DMS114 treated with DMSO at 0.1 percent for 48 hours (cell line): ENCODE data around the gene DLEU7.

Source experiments
- DNase-seq: peaks from one replicate; lab custom pipeline; 2025; ENCODE audit not compliant: unreplicated experiment; lab: John Stamatoyannopoulos, UW

DLEU7 gene

DNA sequence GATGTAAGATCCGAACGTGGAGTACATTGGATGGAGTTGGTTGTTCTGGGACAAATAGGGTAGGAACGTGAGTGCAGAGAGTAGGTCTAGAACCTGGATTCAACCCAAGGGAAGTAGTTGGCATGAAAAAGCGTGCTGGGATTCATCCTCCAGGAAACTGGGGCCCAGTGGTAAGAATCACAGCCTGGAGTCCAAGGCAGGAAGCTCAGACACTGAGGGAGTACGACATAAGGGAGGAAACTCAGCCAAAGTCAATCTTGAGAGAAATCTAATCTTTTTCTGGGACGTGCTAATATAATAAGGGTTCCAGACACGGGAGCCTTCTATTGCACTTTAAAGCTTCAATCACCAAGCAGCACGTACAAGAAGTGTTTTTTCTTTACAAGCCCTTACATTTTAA, 46.4 kb downstream of the DLEU7 start:
- no peak for DNase-seq

DNA sequence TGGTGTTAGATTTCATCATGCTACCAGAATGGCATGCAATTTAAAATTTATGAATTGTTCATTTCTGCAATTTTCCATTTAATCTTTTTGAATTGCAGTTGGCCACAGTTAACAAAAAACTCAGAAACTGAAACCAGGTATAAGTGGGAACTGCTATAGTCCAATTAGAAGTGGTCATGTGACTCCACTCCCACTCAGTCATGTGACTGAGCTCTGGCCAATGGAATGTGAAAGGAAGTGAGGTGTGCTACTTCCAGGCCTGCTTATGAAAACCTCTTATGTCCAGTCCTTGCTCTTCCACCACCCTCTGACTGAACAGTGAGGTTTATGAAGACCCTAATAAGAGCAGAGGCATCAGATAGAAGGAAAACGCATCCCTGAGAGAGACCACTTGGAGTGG, 47.0 kb downstream of the DLEU7 start:
- no peak for DNase-seq

DNA sequence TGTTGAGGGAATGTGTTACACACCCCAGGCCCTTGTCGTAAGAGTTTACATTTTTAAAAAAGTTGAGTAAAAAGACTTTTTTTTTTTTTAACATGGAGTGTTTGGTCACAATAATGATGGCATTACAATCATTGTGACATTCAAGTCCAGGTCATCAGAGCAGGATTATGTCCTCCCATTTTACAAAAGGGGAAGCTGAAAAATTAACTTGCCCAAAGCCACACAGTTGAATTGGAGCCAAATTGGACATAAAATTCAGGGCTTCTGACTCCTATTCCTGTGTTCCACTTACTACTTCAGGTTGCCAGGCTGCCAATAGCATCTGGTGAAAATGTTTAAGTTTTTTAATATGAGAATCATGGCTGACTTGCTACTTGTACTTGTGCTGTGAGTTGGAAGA, 49.3 kb downstream of the DLEU7 start:
- no peak for DNase-seq

DNA sequence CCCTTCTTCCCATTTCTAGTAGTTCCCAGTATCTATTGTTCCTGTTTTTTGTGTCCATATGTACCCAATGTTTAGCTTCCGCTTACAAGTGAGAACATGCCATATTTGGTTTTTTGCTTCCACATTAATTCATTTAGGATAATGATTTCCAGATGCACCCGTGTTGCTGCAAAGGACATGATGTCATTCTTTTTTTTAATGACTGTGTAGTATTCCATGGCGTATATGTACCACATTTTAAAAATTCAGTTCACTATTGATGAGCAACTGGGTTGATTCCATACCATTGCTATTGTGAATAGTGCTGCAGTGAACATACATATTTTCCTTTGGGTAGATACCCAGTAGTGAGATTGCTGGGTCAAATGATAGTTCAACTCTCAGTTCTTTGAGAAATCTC, 50.5 kb downstream of the DLEU7 start:
- no peak for DNase-seq

DNA sequence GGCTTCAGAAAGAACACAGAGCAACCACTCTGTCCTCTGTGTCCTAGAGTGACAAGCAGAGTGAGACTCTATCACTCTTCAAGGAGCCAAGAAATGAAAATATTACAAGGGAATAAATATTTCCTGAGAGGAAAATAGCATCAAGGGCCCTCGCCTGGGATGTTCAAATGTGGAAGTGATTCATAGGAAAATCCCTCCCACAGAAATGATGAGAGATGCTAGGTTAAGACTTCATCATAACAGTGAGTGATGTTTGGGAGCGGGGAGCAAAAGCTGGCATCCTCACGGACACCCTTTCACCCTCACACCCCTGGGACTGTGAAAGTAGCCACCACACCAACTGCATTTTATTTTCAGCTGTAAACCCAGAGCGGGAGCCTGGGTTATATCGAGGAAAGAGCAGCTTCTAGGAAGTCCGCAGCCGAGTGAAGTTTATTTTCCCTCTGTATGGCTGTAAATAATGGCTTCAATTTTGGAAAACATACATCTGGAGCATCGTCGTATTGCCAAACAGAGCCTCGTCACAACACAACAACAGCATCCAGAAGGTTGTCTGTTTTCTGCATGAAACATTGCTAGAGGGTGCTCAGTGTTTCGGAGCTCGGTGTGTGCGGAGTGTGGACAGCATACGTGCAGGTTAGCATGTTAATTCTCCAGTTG, 54.8 kb downstream of the DLEU7 start:
- no peak for DNase-seq

DNA sequence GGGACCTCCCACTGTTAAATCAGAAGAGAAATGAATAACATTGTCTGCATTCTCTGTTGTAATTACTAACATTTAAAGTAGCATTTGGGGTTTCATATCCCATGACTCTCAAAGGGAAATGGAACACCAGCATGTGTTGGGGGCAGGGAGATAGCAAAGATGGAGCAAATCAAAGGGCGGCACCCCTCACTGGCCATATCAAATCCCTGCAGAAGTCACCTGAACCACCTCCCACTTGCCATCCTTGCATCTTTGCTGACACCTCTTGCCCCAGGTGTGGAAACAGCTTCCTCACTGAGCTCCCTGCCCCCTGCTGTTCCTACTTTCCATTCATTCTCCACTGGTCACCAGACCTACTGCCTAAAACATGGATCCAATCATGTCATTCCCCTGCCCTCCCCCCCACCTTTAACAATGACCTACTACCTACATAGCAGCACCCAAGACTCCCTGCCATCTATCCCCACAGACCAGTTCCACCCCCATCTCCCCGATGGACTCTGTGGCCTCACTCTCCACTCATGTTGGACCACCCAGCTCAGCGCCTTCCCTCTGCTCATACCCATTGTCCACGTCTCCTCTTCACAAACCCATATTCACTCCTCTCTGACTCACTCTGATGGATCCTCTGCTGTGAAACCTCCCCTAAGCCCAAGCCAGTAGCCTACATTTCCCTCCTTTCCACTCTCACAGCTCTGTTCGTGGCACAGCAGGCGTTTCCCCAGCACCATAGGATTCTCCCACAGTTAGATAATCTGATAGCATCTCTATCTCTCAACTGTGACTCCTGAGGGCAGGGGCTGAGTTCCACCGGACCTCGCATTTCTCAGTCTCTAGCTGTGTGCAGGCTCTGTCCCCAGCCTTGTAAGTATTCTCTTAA, 55.9 kb downstream of the DLEU7 start:
- DNase-seq, result no peak

DNA sequence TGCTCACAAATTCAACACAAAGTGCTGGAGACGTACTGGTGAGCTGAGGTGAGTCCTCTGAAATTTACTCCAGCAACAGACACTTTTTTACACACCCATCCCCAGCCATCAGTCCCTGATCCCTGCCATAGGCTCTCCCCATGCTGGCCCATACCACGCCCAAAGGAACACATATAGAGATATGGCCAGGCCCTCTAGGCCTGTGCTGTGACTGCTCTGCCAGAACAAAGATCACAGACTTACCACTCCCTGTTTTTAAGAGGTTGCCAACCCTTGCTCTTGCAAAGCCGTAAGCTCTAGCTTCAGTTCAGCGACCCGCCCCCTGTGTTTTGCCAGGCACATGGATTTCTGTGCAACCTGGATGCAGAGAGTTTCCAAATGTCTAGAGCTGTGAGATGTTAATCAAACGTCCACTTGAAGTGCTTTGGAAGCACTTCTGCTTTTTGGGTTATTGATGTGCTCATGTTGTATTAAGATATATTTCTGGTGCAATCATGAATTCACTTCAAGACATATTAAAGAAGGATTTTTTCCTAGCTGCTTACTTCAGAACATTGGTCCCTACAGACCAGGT, 59.7 kb downstream of the DLEU7 start:
- DNase-seq, result no peak

DNA sequence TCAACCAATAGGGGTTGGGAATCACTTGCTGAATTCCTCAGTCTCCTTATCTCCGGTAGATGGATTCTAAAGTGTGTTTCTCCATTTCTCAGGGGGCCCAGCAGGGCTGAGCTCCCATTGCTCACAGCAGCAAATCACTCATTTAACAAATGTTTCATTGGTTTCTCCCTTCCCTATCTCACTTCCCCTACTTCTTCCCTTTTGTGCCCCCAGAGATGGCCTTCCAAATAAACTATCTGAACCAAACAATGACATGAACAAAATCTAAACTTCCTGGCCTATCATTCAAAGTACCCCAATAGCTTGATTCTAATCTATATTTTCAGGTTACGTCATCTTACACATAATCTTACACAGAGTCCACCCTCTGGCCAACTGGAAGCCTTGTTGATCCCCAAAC, 60.4 kb downstream of the DLEU7 start:
- no peak for DNase-seq

DNA sequence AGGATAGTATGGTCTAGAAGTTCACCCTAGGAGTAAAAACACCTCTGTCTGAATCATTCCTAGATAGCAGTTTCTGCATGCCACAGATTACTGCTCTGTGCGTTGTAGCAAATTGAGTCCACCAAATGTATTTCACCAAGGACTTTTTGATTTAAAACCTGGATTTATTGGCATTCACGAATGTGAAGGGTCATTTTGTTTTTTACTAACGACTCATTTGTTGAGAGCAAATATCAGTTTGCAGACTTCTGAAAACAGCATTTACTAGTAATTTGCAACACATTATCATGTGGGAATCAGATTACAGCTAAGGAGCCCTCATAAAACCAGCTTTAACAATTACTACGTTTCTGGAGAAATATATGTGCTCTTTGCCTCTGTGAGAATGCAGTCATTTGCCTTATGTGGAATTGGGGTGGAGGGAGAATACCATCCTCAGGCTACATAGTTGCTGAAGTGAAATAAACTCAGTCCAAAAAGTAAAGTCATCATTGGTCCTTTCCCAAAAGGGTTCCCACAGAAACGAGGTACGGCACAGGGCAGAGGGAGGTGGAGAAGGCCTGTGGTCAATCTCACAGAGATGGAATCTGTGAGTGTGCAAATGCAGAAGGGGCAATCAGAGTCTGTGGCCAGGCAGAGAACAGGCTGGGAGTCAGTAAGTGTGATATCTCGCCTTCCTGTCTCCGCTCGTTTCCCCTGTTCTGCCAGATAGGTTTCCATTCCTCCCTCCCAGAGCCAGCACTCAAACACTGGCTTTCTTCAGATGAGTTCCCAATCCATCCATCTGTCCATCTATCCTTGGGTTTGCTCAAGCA, 63.1 kb downstream of the DLEU7 start:
- no peak for DNase-seq

DNA sequence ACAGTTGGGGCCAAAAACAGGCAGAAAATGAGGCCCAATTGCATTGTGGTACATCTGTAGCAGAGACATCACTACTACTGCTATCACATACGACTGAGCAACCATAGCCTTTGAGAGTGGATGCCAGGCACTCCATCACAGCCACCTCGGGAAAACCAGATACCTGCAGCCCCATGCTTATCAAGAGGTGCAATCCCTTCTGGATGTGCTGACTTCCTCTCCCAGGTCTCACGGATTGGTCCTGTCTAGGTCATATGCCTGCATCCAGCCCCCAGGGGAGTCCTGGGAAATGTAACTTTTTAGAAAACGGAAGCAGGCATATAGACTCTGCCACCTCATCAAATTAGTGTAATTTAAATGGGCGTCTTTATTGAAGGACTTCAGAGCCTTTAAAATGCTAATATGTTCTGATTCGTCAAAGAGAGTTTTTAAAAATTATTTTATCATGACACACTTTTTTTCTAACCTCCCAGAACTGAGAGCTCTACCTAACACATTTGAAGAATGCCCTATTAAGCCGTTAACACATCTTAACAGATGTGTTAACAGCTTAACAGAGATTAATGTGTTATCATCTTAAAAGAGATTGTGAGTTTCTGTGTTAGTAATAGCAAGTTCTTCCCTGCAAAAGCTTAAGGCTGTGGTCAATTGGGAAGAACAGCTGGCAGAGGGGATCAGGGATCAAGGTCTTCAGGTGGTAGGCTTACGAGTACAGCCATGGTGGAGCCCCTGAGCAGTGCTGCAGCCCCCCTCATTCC, 63.9 kb downstream of the DLEU7 start:
- DNase-seq, result no peak
